ENCODE results near the gene SMIM12.

DNA sequence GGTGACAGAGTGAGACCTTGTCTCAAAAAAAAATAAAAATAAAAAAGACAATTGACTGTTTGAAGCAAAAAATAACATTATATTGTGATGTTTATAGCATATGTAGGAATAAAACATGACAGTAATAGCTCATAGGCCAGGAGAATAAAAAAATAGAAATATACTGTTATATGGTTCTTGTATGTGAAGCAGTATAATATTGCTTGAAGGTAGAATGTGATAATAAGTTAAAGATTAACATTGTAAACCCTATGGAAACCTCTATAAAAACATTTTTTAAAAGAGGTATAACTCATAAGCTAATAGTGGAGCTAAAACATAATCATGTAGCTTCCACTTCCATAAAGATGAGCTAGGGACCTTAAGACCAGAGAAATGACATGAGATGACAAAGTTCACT lies 43.2 kb downstream of the SMIM12 start:
- TF ChIP-seq, protein P1, sequence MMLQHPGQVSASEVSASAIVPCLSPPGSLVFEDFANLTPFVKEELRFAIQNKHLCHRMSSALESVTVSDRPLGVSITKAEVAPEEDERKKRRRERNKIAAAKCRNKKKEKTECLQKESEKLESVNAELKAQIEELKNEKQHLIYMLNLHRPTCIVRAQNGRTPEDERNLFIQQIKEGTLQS (IDR thresholded peaks at IDR 0.05; ENCODE audit: insufficient read depth, low read depth, low read length): no peak
- no peak for TF ChIP-seq RXRA (IDR thresholded peaks at IDR 0.05; ENCODE audit: insufficient read depth, low read depth, low read length)
- TF ChIP-seq RFX5 (IDR thresholded peaks at IDR 0.05; ENCODE audit: borderline replicate concordance, low read depth, low read length): no peak
- TF ChIP-seq, protein P2, sequence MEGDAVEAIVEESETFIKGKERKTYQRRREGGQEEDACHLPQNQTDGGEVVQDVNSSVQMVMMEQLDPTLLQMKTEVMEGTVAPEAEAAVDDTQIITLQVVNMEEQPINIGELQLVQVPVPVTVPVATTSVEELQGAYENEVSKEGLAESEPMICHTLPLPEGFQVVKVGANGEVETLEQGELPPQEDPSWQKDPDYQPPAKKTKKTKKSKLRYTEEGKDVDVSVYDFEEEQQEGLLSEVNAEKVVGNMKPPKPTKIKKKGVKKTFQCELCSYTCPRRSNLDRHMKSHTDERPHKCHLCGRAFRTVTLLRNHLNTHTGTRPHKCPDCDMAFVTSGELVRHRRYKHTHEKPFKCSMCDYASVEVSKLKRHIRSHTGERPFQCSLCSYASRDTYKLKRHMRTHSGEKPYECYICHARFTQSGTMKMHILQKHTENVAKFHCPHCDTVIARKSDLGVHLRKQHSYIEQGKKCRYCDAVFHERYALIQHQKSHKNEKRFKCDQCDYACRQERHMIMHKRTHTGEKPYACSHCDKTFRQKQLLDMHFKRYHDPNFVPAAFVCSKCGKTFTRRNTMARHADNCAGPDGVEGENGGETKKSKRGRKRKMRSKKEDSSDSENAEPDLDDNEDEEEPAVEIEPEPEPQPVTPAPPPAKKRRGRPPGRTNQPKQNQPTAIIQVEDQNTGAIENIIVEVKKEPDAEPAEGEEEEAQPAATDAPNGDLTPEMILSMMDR (IDR thresholded peaks at IDR 0.05; ENCODE audit: control extremely low read depth in 1 of 3, insufficient read depth in 1 of 3, low read depth in 1 of 3, low read length in 3 of 3): no peak
